Measurements from ENCODE around the gene COG6. TPM values are rescaled to one million over a fixed set of nuclear protein-coding genes. Genes with fewer than 3 reads are reported as not detected.

The COG6 gene
- total RNA-seq, 1 experiment from 2014 or later, result 24.3 TPM

GRCh38 chr13:39663958-39664357 lies 8.5 kb downstream of the COG6 start:
- DNase-seq (ENCODE audit: low read depth, low spot score) (no peak), ATAC-seq (no peak)
- no peaks in the 10 kb centered on the region for H3K9me3 ChIP-seq (ENCODE audit: control insufficient read depth, insufficient read depth, low read depth, low read length)
- no peaks in the 10 kb centered on the region for H3K27me3 ChIP-seq (ENCODE audit: control insufficient read depth, insufficient read depth, low read length)
- ChIA-PET CTCF (no interaction called here), POLR2A (no interaction called here)
- peaks cover 2% of the 10 kb centered on the region; the same call in 1 of the 2 replicates for H3K36me3 ChIP-seq (ENCODE audit: control insufficient read depth, insufficient read depth, low read length)
- no peak overlapping the region for H3K4me3 ChIP-seq (ENCODE audit: low read depth in 2 of 2, low read length in 2 of 2)
- no peak overlapping the region for H3K27ac ChIP-seq (ENCODE audit: low read length)
- intact Hi-C loops (cut with micrococcal nuclease; ENCODE audit: unreplicated experiment) (no loop called here), in situ Hi-C loops (cut with HindIII; ENCODE audit: low pct_unique_long_range_greater_than_20kb, low sequenced_read_pairs) (no loop called here)
- no peaks in the 10 kb centered on the region for H3K4me1 ChIP-seq (ENCODE audit: control insufficient read depth, insufficient read depth, low read length)
- TF ChIP-seq POLR2AphosphoS5 (IDR thresholded peaks at IDR 0.05; ENCODE audit: low read depth, low read length) (no peak), REST (IDR thresholded peaks at IDR 0.05; ENCODE audit: insufficient read depth in 1 of 2, low read depth in 2 of 2, low read length in 1 of 2) (no peak), CTCF (IDR thresholded peaks at IDR 0.05) (no peak), SIN3A (IDR thresholded peaks at IDR 0.05; ENCODE audit: borderline replicate concordance, insufficient read depth, low read depth, low read length) (no peak), TCF7L2 (IDR thresholded peaks at IDR 0.05; ENCODE audit: low read depth, low read length) (no peak)
- BruUV-seq (replicated peaks), result no TSS peak

GRCh38 chr13:39665763-39666162 lies 10.3 kb downstream of the COG6 start:
- POLR2A ChIA-PET, result interaction anchor here (0.6 kb wide), 1 partner anchor 10 kb away, joined by 3 read pairs; no protein-coding TSS in a partner anchor
- no peaks in the 10 kb centered on the region for H3K9me3 ChIP-seq (ENCODE audit: control insufficient read depth, insufficient read depth, low read depth, low read length)
- no peaks in the 10 kb centered on the region for H3K27me3 ChIP-seq (ENCODE audit: control insufficient read depth, insufficient read depth, low read length)
- in situ Hi-C loops (cut with HindIII; ENCODE audit: low pct_unique_long_range_greater_than_20kb, low sequenced_read_pairs), result no loop called here
- H3K4me3 ChIP-seq (ENCODE audit: low read depth in 2 of 2, low read length in 2 of 2), result no peak overlapping the region
- no peaks in the 10 kb centered on the region for H3K4me1 ChIP-seq (ENCODE audit: control insufficient read depth, insufficient read depth, low read length)
- peaks cover 2% of the 10 kb centered on the region; the same call in 1 of the 2 replicates for H3K36me3 ChIP-seq (ENCODE audit: control insufficient read depth, insufficient read depth, low read length)
- CTCF ChIA-PET, result no interaction called here
- no peak overlapping the region for H3K27ac ChIP-seq (ENCODE audit: low read length)
- no peak for DNase-seq (ENCODE audit: low read depth, low spot score)
- intact Hi-C loops (cut with micrococcal nuclease; ENCODE audit: unreplicated experiment), result no loop called here
- TF ChIP-seq SIN3A (IDR thresholded peaks at IDR 0.05; ENCODE audit: borderline replicate concordance, insufficient read depth, low read depth, low read length), result no peak
- TF ChIP-seq REST (IDR thresholded peaks at IDR 0.05; ENCODE audit: insufficient read depth in 1 of 2, low read depth in 2 of 2, low read length in 1 of 2), result no peak
- no peak for TF ChIP-seq TCF7L2 (IDR thresholded peaks at IDR 0.05; ENCODE audit: low read depth, low read length)
- no peak for TF ChIP-seq CTCF (IDR thresholded peaks at IDR 0.05)
- TF ChIP-seq POLR2AphosphoS5 (IDR thresholded peaks at IDR 0.05; ENCODE audit: low read depth, low read length), result no peak
- no TSS peak for BruUV-seq (replicated peaks)
- ATAC-seq, result no peak

All from Panc1 (cell line).